GM21723 (cell line): ENCODE data around the gene EFNA4.

Experiments used
- ATAC-seq: cut with Tn5 transposase; IDR thresholded peaks from one replicate; pipeline ENCODE4 v1.9.1; 2021; ENCODE audit warnings: mild to moderate bottlenecking, moderate library complexity; ENCODE audit not compliant: unreplicated experiment

Gene EFNA4

GRCh38 chr1:155063550-155064110 is at the start of gene EFNA4:
Gene EFNA4, plus strand, starts transcription at chr1:155063740. Its CDS starts 84 bp downstream, at chr1:155063824.
- ATAC-seq: peak; percentile 77

- no peak for ATAC-seq
Measured at GRCh38 chr1:155014709-155015508, 48.6 kb upstream of the EFNA4 start.

- ATAC-seq: no peak
Measured at GRCh38 chr1:155015527-155016230, 47.9 kb upstream of the EFNA4 start.

DNA sequence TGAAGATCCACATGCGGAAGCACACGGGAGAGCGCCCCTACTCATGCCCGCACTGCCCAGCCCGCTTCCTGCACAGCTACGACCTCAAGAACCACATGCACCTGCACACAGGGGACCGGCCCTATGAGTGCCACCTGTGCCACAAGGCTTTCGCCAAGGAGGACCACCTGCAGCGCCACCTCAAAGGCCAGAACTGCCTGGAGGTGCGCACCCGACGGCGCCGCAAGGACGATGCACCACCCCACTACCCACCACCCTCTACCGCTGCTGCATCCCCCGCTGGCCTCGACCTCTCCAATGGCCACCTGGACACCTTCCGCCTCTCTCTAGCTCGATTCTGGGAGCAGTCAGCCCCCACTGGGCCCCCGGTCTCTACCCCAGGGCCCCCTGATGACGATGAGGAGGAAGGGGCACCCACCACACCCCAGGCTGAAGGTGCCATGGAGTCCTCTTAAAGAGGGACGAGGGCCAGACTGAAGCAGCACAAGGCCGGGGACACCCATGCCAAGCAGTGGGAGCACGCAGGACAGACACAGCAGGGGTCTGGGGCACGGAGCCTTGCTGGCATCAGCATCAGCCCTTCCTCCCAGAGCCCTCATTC is 47.2 kb upstream of the EFNA4 start:
- ATAC-seq: no peak

GRCh38 chr1:155017041-155017945 is 46.2 kb upstream of the EFNA4 start:
- ATAC-seq: peak; percentile 67

- no peak for ATAC-seq
Measured at GRCh38 chr1:155017946-155018316, 45.6 kb upstream of the EFNA4 start.

GRCh38 chr1:155018617-155019348 is 44.8 kb upstream of the EFNA4 start:
- ATAC-seq: no peak

DNA sequence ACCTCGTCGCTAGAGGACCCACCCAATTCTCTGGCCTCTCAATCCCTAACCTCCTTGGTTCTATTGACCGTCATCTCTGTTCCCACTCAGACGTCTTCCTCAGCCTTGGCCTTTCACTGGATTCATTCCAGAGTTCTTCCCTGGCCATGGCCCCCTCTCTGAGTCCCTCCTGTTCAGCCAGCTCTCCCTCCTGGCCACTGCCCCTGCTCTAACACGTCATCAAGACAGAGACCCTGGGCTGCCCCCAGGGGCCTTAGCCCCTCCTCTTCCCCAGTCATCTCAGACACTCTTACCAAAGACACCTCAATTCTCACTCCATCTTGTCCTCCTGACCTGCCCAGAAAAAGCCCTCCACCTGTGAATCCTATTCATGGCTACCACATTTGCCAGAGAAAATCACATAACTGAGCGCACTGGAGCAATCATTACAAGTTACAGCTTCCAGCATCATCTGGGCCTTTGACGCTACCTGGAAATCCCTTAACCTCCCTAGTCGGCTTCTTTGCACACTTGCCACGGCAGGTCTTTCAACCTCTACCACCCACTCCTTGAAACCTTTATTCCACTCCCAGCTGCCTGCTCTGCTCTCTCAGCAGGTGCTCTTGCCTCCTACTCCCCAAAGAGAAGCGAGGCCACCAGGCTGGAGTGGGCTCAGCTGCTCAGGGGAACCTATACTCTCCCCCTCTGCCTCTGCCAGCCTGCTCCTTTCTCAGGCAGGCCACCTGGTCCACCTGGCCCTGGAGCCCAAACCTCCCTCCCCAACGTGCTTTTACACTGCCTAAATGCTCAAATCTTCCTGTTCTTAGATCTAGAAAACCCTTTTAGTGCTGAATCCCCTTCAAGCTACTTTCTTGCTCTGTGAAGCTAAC is 43.9 kb upstream of the EFNA4 start:
- no peak for ATAC-seq

GRCh38 chr1:155022136-155022926 is 41.2 kb upstream of the EFNA4 start:
- ATAC-seq: no peak

DNA sequence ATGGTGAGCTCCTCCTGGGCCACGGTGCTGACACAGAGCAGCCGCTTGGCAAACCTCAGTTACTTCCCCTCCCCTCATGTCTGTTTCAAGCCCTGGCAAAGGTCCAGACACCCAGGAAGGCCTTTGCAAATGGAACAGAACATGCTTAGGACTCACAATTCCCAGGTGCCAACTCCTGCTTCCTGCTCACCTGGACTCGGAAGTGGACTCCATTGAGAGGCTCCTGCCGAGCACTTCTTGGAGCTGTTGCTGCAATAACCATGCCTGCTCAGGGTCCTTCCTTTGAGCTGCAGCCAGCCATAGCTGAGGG is 40.7 kb upstream of the EFNA4 start:
- no peak for ATAC-seq

DNA sequence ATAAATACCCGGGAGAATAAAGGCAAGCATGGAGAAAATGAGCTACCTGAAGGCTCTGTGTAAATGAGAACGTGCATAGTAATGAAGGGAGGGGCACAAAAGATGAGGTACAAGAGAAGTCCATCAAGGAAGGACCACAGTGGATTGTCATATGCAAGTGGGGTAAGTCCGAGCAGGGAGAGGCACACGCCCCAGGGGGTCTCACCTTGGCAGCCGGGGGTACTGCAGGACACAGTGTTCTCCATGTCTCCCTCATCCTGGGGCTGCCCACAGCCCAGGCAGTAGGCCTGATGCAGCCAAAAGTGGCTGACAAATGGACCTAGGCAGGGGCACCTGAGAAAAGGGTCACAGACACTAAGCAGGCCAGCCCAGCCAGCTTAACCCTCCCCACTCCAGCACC is 39.9 kb upstream of the EFNA4 start:
- ATAC-seq: no peak

DNA sequence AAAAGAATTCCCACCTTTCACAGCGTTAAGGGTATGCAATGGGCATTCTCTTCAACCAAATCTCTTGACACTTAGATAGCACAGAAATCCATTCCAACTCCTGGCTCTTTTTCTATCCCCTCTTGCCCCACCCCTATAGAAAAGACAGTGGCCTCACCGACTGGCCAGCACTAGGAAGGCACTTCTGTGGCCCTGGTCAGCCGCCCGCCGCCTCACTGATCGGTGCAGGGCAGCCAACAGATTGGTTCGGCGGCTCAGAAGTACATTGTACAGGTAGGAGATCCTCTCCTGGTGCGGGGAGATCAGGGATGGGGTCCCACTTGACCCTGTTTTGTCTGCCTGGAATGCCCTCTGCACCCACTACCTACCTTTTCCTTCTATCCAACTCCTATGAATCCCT is 39.2 kb upstream of the EFNA4 start:
- no peak for ATAC-seq

DNA sequence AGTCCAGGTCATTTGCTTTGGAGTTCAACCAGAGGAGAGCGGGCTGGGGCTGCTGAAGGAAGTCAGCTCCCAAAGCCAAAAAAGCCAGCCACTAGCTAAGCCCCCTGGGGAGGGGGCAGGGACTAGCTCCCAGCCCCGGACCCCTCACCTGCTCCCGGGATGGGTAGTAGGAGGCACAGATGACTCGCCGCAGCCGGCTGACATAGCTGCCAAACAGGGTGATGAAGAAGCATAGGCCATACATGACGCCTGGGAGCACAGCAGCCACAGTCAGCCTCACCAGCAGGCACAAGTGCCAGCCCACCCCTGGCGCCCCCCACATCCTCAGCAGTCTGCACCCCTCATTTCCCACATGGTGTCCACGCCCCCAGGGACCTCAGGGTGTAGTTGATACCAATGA is 37.4 kb upstream of the EFNA4 start:
- no peak for ATAC-seq

DNA sequence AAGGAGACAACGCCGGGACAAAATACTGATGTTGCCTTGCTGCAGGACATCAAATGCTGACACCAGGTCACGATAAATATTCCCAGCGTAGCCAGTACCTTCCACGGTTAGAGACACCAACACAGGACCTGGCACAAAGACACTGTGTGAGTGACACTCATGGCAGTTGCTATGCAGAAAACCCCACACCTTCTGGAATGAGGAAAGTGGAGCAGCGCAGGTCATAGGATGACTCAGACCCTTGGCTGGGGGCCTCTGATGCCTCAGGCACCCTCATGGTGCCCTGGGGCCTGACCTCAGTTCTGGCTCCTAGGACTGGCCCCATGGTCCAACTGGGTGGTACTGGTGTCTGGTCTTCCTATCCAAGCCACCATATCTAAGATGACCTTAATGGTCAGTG is 37.0 kb upstream of the EFNA4 start:
- ATAC-seq: no peak

GRCh38 chr1:155029513-155030242 is 33.9 kb upstream of the EFNA4 start:
- ATAC-seq: no peak

DNA sequence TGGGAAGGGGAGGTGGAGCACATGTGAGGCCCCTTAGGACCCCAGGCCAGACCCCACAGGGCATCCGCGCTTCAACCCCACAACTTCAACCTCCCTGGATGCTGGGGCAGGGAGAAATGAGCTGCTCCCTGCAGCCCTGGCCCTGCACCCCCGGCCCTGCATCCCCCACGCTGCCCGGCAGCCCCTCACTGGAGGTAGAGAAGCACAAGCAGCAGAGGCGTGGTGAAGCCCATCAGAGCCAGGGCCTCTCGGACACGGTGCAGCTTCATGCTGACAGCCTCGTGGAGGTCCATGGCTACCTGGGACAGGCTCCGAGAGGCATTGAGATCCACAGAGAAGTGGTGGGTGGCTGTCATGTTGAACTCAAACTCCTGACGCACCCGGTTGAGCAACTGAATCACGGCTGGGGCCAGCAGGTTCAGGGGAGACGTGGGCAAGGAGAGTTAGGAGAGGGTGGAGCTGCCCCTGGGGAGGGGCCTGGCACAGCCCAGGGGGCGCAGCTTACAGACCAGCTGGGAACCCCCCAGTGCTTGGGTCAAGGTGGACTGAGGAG is 33.2 kb upstream of the EFNA4 start:
- no peak for ATAC-seq

- no peak for ATAC-seq
Measured at GRCh38 chr1:155030899-155031298, 32.6 kb upstream of the EFNA4 start.
